Right cardiac atrium (tissue), 5 donors: ENCODE data around the gene PPP3R1. TPM values are rescaled to one million over a fixed set of nuclear protein-coding genes. Genes with fewer than 3 reads are reported as not detected.

Experiments used
- ATAC-seq, 2 donors: fragments of 200-7000 bp; cut with Tn5 transposase; one replicate each; pipeline versions ENCODE4 v1.8.0 to v1.9.1; 2020; ENCODE audit warnings: moderate library complexity in 2 of 2, mild to moderate bottlenecking in 1 of 2
- DNase-seq, 3 donors: peaks; one replicate each; pipeline ENCODE4 v3.0.0-alpha.2; 2020
- H3K27ac ChIP-seq: one replicate; pipeline ENCODE4 v1.5.1; 2013; ENCODE audit warnings: mild to moderate bottlenecking, low read length, control low read depth, moderate library complexity
- H3K27me3 ChIP-seq: one replicate; pipeline ENCODE4 v1.6.1; 2013; ENCODE audit not compliant: control insufficient read depth, insufficient read depth
- H3K4me1 ChIP-seq: one replicate; pipeline ENCODE4 v1.6.1; 2013; ENCODE audit warnings: low read length; ENCODE audit not compliant: control insufficient read depth, insufficient read depth
- H3K4me3 ChIP-seq: one replicate; pipeline ENCODE4 v1.5.1; 2013; ENCODE audit warnings: low read length, control low read depth
- H3K9me3 ChIP-seq: one replicate; pipeline ENCODE4 v1.6.1; 2013; ENCODE audit warnings: low read length; ENCODE audit not compliant: control insufficient read depth
- WGBS: extraction: QIAGEN DNeasy Blood & Tissue Kit; methylation state at CpG from one replicate; pipeline ENCODE4 v1.1.7; 2013; 5-methylcytosine and 5-hydroxymethylcytosine counted together
- intact Hi-C, 4 donors: fragments of 100-400 bp; cut with DNase I; formaldehyde crosslinking; loops; one replicate each; pipeline versions ENCODE4 v1.11.0 to v1.14.0; 2022 to 2023
- long read RNA-seq, 4 donors: library from polyadenylated mRNA; unstranded; transcript quantifications; one replicate each; pipeline ENCODE4 v2.0.0, GENCODE V29; 2020 to 2021
- polyA plus RNA-seq: library from polyadenylated mRNA; stranded (reverse); fragments of 200-250 nt; gene quantifications from one replicate; pipeline ENCODE4 v1.2.3, GENCODE V29; 2013
- total RNA-seq, 4 donors: library from RNA; stranded (reverse); fragmentation: NEBNext Ultra II Directional; extraction: Animal tissue kit (Norgen Biotek cat#: 25700); gene quantifications; one replicate each; pipeline ENCODE4 v1.2.1, GENCODE V29; 2021
- donor health status: healthy with polysubstance abuse.
- donor health status: DM: no; HTN: yes; CAD: no.
- donor health status: DM: no; HTN: no; CAD: no.
- donor health status: DM: no; HTN: yes; CAD: no; lungs with severe emphysema.
- donor health status: DM: yes; HTN: yes; CAD: no.

PPP3R1 gene, protein sequence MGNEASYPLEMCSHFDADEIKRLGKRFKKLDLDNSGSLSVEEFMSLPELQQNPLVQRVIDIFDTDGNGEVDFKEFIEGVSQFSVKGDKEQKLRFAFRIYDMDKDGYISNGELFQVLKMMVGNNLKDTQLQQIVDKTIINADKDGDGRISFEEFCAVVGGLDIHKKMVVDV
- 10 to 100 TPM; 37.9 to 46.2 (median 42.9) TPM for total RNA-seq
- polyA plus RNA-seq = 21.4 TPM
- long read RNA-seq, donor 1, transcript PPP3R1-201 (6 exons, 3,023 nt) = major isoform, 5 of 5 reads
- long read RNA-seq, donor 1, partial matches to known transcripts = 0 of 5 reads
- long read RNA-seq, donor 1, other reads (novel, unspliced or antisense) = 0 of 5 reads
- long read RNA-seq, donor 2, partial matches to known transcripts = 0 of 4 reads
- long read RNA-seq, donor 2, other reads (novel, unspliced or antisense) = 0 of 4 reads
- long read RNA-seq, donor 3, partial matches to known transcripts = 0 of 1 reads
- long read RNA-seq, donor 3, other reads (novel, unspliced or antisense) = 1 of 1 reads
- long read RNA-seq, donor 4, partial matches to known transcripts = 0 of 3 reads
- long read RNA-seq, donor 4, other reads (novel, unspliced or antisense) = 1 of 3 reads

DNA sequence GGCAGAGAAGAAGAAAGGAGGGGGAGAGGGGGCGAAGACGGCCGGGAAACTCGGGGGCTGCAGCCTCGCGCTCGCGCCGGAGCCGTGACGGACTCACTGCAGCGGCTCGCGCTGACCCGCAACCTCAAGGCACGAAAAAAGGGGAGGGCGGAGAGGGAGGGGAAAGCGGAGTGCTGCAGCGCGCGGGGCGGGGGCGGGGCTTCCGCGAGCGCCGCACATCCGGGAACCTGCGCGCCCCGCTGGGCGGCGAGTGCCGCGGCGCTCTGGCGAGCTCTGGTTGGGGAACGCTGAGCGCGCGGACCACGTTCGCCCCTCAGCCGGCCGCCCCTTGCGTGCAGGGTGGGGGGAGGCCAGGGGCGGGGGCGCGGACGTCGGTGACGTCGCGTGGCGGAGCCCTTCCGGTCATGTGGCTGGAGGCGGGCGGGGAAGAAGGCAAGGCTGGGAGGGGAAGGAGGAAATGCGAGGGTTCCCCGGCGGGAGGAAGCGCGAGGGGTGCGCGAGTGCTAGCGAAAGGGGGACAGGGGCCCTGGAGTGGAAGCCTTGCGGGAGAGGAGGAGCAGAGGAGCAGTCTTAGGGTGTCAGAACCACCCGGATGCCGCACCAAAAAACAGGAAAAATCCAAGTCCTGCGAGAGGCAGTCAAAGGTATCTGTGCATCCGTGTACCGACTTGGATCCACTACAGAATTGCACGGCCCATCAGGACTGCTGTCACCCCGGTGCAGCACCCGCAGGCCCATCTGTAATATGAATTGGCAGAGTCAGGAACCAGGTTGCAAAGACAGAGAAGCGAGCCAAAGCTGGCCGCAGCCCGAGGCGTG, at the start of gene PPP3R1:
Gene PPP3R1, minus strand, starts transcription at position 133 of the 819 bp plus-strand sequence. CDS start 405 bp downstream, outside the sequence.
- Histone ChIP-seq H3K27me3 (no peaks in the 10 kb centered on the region), H3K9me3 (no peaks in the 10 kb centered on the region), H3K27ac (peak within 1 kb of the TSS; percentile 96), H3K4me1 (no peaks in the 10 kb centered on the region), H3K4me3 (peak within 1 kb of the TSS; percentile 99)
- peak; percentile 96 to 99 (median 98) for DNase-seq
- intact Hi-C loops = loop anchor here in 1 of 4 donors (10.0 kb wide), 2 partner anchors 98 to 128 kb away; partner anchors contain the start of gene PNO1
- under 1% methylated on average over 79 of the region's 79 CpGs for WGBS
- peak; percentile 98 to 99 for ATAC-seq

DNA sequence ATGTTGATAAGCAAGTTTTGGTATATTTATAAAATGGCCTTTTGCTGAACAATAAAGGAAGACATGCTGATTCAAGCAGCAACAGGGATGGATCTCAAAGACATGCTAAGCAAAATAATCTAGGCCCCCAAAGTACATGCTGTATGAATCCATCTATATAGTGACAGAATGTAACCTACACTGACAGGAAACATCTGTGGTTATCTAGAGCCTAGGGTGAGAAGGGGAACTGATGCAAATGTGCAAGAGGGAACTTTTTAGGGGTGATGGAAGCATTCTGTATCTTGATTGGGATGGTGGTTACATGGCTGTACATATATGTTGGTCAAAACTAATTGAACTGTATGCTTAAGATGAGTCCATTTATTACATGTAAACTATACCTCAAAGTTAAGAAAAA, 43.2 kb upstream of the PPP3R1 start:
- DNase-seq = no peak
- Histone ChIP-seq H3K4me1 (no peaks in the 10 kb centered on the region), H3K4me3 (no peak overlapping the region), H3K9me3 (no peaks in the 10 kb centered on the region), H3K27me3 (no peaks in the 10 kb centered on the region), H3K27ac (no peak overlapping the region)
- no peak for ATAC-seq
- intact Hi-C loops = no loop called here

DNA sequence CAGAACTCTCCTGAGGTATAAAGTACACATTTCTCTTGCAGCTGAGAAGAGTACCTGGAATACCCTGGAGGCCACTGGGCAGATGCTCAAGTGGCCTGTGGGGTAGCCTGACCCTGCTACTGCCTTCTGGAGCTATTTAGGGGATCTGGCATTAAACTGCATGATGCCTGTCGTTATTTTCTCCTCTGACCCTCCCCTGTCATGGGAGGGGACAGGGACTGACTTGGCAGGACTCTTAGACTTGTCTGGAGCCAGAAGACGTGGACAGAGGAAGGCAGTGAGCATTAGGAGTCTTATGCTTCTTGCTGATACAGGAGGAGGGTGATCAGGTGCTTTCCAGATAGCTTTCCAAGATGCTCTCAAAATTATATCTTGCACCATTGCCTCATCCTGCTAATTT, 42.6 kb upstream of the PPP3R1 start:
- no peaks in the 10 kb centered on the region for H3K9me3 ChIP-seq
- WGBS = 10% methylated on average over 2 of the region's 2 CpGs
- no peak overlapping the region for H3K4me3 ChIP-seq
- H3K27ac ChIP-seq = no peak overlapping the region
- no peaks in the 10 kb centered on the region for H3K4me1 ChIP-seq
- intact Hi-C loops = no loop called here
- ATAC-seq (no peak), DNase-seq (no peak)
- no peaks in the 10 kb centered on the region for H3K27me3 ChIP-seq

DNA sequence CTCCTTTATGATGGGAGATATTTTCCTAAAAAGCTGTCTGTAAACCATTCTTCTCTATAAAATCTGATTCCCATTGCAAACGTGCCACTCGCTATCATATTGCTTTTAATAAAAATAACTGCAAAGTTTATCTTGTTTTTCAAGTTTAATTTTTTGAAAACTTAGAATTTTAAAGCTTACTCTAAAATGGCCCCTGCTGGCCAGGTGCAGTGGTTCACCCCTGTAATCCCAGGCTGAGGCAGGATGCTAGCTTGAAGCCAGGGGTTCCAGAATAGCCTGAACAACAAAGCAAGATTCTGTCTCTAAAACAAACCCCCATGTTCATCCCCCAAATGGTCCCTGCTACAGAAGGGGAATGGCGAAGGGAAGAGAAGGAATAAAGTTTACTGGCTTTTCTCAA, 41.9 kb upstream of the PPP3R1 start:
- intact Hi-C loops = no loop called here
- H3K27ac ChIP-seq = no peak overlapping the region

DNA sequence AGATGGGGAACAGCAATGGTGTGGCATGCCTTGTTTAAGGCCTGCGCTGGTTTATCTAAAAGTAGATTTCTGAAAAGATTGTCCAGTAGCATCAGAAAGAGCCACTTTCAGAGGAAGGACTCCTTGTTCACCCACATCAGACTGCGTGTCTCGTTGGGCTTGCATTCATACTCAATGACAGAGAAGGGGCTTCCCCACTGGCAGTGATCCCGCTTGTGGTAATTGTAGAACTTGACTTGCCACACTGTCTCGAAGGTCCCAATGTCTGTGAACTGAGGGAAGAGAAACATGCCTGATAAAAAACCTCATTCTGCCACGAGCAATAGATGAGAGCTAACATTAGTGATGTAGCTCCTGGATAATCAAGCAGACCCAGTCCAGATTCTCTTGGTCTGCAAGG, 41.4 kb upstream of the PPP3R1 start:
- Histone ChIP-seq H3K4me3 (no peak overlapping the region), H3K27ac (no peak overlapping the region), H3K9me3 (no peaks in the 10 kb centered on the region), H3K27me3 (no peaks in the 10 kb centered on the region), H3K4me1 (no peaks in the 10 kb centered on the region)
- no peak for ATAC-seq
- DNase-seq = no peak
- 77% methylated on average over 6 of the region's 6 CpGs for WGBS
- intact Hi-C loops = no loop called here

More for the DNA sequence above, 41.9 kb upstream of the PPP3R1 start:
- H3K9me3 ChIP-seq = no peaks in the 10 kb centered on the region
- WGBS = 92% methylated on average over 3 of the region's 3 CpGs
- no peaks in the 10 kb centered on the region for H3K27me3 ChIP-seq
- no peak overlapping the region for H3K4me3 ChIP-seq
- no peaks in the 10 kb centered on the region for H3K4me1 ChIP-seq
- no peak for DNase-seq
- ATAC-seq = no peak

DNA sequence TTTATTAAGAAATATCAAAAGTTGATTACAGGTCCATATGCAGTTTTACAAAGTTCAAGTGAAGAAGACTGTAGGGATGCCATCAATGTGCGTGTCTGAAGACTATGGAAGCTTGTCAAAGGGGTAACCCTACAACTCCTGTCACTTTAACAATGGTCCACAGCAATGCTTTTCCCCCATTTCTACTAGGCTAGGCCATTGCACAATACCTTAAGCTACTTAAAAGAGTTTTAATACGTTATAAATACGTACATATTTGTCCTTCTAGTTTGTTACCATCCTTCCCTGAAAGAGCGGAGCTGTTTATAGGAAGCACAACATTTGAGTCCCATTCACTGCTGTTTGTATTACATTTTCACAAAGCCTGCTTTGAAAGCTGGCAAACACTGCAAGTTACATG, 40.7 kb upstream of the PPP3R1 start:
- 93% methylated on average over 4 of the region's 4 CpGs for WGBS
- no peaks in the 10 kb centered on the region for H3K4me1 ChIP-seq
- intact Hi-C loops = no loop called here
- H3K4me3 ChIP-seq = no peak overlapping the region
- H3K27me3 ChIP-seq = no peaks in the 10 kb centered on the region
- H3K9me3 ChIP-seq = no peaks in the 10 kb centered on the region
- no peak overlapping the region for H3K27ac ChIP-seq
- DNase-seq (no peak), ATAC-seq (no peak)

DNA sequence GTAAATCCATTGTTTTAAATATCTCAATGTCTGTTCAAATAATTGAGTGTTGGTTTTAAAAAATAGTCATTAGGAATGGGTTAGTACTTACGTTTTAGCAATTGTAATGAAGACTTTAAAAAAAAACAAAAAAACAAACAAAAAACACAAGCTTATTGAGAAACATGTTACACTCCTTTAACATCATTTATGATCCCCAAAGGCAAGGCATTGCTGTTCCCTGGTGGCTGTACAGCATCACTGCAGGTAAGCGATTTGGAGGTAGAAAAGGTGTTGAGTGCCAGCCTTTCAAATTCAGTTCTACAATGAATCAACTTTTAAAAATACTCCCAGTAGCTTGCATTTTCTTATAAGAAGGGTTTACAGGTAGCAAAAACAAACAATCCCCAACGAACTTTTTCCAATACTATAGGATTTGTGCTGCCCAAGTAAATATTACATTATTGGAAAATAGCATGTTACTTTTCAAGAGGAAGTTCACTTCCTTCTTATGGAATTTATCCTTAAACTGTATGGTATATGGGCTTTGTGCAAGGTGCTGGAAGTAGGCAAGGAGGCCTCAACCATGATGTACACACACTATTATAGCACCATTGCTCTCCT, 39.9 kb upstream of the PPP3R1 start:
- Histone ChIP-seq H3K27ac (no peak overlapping the region), H3K4me1 (peaks cover 4% of the 10 kb centered on the region), H3K4me3 (no peak overlapping the region), H3K9me3 (no peaks in the 10 kb centered on the region), H3K27me3 (no peaks in the 10 kb centered on the region)
- ATAC-seq (no peak), DNase-seq (no peak)
- WGBS = 63% methylated on average over 3 of the region's 3 CpGs
- intact Hi-C loops = no loop called here

DNA sequence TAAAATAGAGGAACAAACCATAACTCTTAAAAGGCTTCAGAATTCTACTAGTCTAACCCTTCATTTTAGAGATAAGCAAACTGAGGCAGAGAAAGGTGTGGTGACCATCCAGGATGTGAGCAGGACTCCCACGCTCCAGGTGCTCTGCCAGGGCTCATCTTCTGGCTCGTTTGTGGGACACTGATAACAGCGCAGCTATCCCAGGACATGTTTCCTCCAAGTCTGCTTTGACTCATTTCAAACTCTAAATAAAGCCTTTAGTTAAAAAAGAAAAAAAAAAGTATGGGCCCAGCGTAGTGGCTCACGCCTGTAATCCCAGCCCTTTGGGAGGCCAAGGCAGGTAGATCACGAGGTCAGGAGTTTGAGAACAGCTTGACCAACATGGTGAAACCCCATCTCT, 39.0 kb upstream of the PPP3R1 start:
- Histone ChIP-seq H3K4me1 (peaks cover 4% of the 10 kb centered on the region), H3K27ac (no peak overlapping the region), H3K27me3 (no peaks in the 10 kb centered on the region), H3K4me3 (no peak overlapping the region), H3K9me3 (no peaks in the 10 kb centered on the region)
- 58% methylated on average over 6 of the region's 6 CpGs for WGBS
- peak in 1 of 2 donors; percentile 14 for ATAC-seq
- DNase-seq = no peak
- intact Hi-C loops = no loop called here

DNA sequence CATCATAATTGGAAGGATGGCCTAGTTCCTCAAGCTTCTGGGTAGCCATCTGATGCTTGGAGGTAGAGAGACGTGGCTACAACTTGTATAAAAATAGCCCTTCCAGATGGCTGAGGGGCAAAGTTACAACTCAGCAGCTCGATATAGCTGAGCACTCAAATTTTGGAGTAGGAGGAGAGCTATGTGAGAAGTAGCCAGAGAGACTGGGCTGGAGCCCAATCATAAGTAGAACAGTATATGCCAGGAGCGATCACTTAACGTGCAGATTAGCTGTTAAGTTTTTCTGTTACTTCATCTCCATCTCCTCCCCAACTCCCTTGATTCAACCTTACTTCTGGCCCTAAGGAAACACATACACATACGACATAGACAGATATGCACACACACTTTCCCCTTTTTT, 38.6 kb upstream of the PPP3R1 start:
- DNase-seq (no peak), ATAC-seq (peak; percentile 77 to 90)
- Histone ChIP-seq H3K27me3 (no peaks in the 10 kb centered on the region), H3K9me3 (no peaks in the 10 kb centered on the region), H3K27ac (no peak overlapping the region), H3K4me1 (peaks cover 4% of the 10 kb centered on the region), H3K4me3 (no peak overlapping the region)
- WGBS = 33% methylated on average over 5 of the region's 5 CpGs
- intact Hi-C loops = no loop called here

DNA sequence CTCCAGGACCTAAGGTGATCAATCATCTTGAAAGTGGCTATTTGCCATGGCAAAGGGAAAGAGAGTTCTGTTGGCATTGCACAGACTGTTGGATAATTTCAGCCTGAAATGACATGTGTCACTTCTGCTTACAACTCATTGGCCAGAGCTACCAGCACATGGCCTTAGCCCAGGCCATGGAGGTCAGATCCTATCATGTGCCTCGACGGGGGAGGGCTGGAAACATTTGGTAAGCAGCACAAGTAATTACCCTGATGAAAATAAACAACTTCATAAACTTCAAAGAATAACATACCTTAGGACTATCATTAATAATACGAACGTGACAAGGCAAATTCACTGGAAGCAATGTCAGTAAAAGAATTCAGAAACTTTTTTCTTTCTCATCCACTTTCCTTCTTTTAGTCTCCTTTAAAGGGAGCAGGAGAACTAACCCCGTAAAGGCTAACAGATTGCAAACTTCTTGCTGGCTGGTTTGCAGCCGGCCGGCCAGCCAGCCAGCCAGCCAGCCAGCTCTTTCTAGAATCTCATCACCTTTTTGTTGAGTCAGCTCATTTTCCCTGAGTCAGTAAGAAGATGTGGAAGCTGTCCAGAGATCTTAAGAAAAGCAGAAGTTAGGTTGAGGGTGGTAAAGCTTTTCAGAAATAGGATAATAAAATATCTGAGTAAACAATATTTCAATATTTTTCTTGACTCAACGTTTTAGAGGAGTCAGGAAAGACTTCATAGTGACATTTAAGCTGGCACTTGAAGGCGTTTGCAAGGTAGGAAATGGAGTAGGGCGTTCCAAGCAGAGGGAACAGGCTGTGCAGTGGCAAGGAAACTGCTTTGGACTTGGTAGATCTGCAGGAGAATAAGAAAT, 35.5 kb upstream of the PPP3R1 start:
- peak; percentile 68 for ATAC-seq

More for the DNA sequence above, 35.5 kb upstream of the PPP3R1 start:
- WGBS = 33% methylated on average over 10 of the region's 10 CpGs
- intact Hi-C loops = loop anchor here in 2 of 4 donors (10.0 kb wide), 2 partner anchors 93 to 163 kb away; no protein-coding TSS in a partner anchor
- no peaks in the 10 kb centered on the region for H3K27me3 ChIP-seq
- H3K4me3 ChIP-seq = no peak overlapping the region
- peaks cover 4% of the 10 kb centered on the region for H3K4me1 ChIP-seq
- no peak overlapping the region for H3K27ac ChIP-seq
- no peaks in the 10 kb centered on the region for H3K9me3 ChIP-seq
- DNase-seq = peak; percentile 28 to 70 (median 70)
